ENCODE measurements around the gene CD4. TPM values are rescaled to one million over a fixed set of nuclear protein-coding genes. Genes with fewer than 3 reads are reported as not detected.

Gene CD4
- total and polyA plus RNA-seq, 10 of the 15 experiments (the other 5 are each of a cell fraction or from before 2014, with no cell fraction given), result 0.24 to 1.6 (median 0.69) TPM

GRCh38 chr12:6834254-6834653 lies 44.9 kb downstream of the CD4 start:
- Histone ChIP-seq H2AFZ (ENCODE audit: control insufficient read depth, low read depth, low read length) (no peak overlapping the region), H3K36me3 (ENCODE audit: control insufficient read depth in 2 of 2, insufficient read depth in 2 of 2, low read length in 1 of 2) (no peaks in the 10 kb centered on the region), H4K20me1 (ENCODE audit: control insufficient read depth, insufficient read depth) (no peaks in the 10 kb centered on the region), H3K4me3 (no peak overlapping the region), H3K9me3 (replicated peaks; ENCODE audit: control insufficient read depth, insufficient read depth, low read length) (no peaks in the 10 kb centered on the region), H3K9ac (ENCODE audit: control insufficient read depth, insufficient read depth, low read length) (no peak overlapping the region), H3K4me1 (ENCODE audit: control insufficient read depth, insufficient read depth, low read length) (no peaks in the 10 kb centered on the region), H3K79me2 (ENCODE audit: control insufficient read depth, insufficient read depth, low read length) (no peaks in the 10 kb centered on the region), H3K27me3 (replicated peaks in 1 of 2; ENCODE audit: control insufficient read depth in 2 of 2, insufficient read depth in 2 of 2, low read length in 1 of 2) (peaks cover 6 to 14% of the 10 kb centered on the region in 2 experiments), H3K27ac (ENCODE audit: control insufficient read depth, insufficient read depth) (no peak overlapping the region), H3K4me2 (ENCODE audit: control insufficient read depth, insufficient read depth) (no peak overlapping the region)
- ChIA-PET POLR2A (interaction anchor here (0.7 to 1.0 kb wide), 3 partner anchors 9 to 17 kb away, joined by 3 read pairs; no protein-coding TSS in a partner anchor), RAD21 (ENCODE audit: unreplicated experiment) (interaction anchor here (0.5 to 2.1 kb wide), 7 partner anchors 17 to 182 kb away, joined by 3 to 11 read pairs (median 3); partner anchors contain the start of genes MLF2 and USP5), CTCF (interaction anchor here (0.8 to 6.8 kb wide), 20 partner anchors 9 to 114 kb away, joined by 3 to 72 read pairs (median 6); partner anchors contain the start of genes CDCA3, COPS7A, MLF2 and PTMS), SMC1A (ENCODE audit: uncharacterized antibody, unreplicated experiment) (interaction anchor here (0.7 to 5.8 kb wide), 10 partner anchors 9 to 136 kb away, joined by 3 to 35 read pairs (median 4); partner anchors contain the start of genes CDCA3 and MLF2)
- BruUV-seq (replicated peaks), result no TSS peak
- FAIRE-seq (no peak), DNase-seq (ENCODE audit: low read depth, low spot score) (no peak), ATAC-seq (no peak)
- WGBS (ENCODE audit: insufficient coverage, insufficient replicate concordance, low lambda C conversion rate, missing lambda C conversion rate), result 0% methylated on average over 1 of the region's 1 CpG
- intact Hi-C loops (cut with micrococcal nuclease; ENCODE audit: unreplicated experiment), result no loop called here
- TF ChIP-seq ZNF217 (IDR thresholded peaks at IDR 0.05), result no peak
- no peak for TF ChIP-seq SIX5 (IDR thresholded peaks at IDR 0.05; ENCODE audit: low read depth, low read length, severe bottlenecking)
- TF ChIP-seq, protein P1, sequence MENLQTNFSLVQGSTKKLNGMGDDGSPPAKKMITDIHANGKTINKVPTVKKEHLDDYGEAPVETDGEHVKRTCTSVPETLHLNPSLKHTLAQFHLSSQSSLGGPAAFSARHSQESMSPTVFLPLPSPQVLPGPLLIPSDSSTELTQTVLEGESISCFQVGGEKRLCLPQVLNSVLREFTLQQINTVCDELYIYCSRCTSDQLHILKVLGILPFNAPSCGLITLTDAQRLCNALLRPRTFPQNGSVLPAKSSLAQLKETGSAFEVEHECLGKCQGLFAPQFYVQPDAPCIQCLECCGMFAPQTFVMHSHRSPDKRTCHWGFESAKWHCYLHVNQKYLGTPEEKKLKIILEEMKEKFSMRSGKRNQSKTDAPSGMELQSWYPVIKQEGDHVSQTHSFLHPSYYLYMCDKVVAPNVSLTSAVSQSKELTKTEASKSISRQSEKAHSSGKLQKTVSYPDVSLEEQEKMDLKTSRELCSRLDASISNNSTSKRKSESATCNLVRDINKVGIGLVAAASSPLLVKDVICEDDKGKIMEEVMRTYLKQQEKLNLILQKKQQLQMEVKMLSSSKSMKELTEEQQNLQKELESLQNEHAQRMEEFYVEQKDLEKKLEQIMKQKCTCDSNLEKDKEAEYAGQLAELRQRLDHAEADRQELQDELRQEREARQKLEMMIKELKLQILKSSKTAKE (IDR thresholded peaks at IDR 0.05; ENCODE audit: low read depth, poor library complexity, severe bottlenecking), result no peak
- no peak for TF ChIP-seq BCL3 (IDR thresholded peaks at IDR 0.05; ENCODE audit: borderline replicate concordance, insufficient read depth, low read depth, low read length, poor library complexity, severe bottlenecking)
- no peak for TF ChIP-seq HCFC1 (IDR thresholded peaks at IDR 0.05; ENCODE audit: low read length)
- no peak for TF ChIP-seq JUNB (IDR thresholded peaks at IDR 0.05)
- TF ChIP-seq ZSCAN29 (IDR thresholded peaks at IDR 0.05), result no peak
- no peak for TF ChIP-seq BCL11A (IDR thresholded peaks at IDR 0.05; ENCODE audit: low read depth, low read length)
- TF ChIP-seq ZNF592 (IDR thresholded peaks at IDR 0.05), result no peak
- no peak for TF ChIP-seq CHD1 (IDR thresholded peaks at IDR 0.05; ENCODE audit: low read depth, low read length)
- no peak for TF ChIP-seq MEF2A (IDR thresholded peaks at IDR 0.05; ENCODE audit: insufficient read depth, low read depth, low read length)
- in situ Hi-C loops (cut with MboI), result no loop called here

Measured in GM12878 (cell line).